Smooth muscle cell (in vitro differentiated cells): ENCODE data around the gene KCTD11. TPM values are rescaled to one million over a fixed set of nuclear protein-coding genes. Genes with fewer than 3 reads are reported as not detected.

Source experiments
- DNase-seq: peaks from one replicate; lab custom pipeline; 2025; ENCODE audit not compliant: unreplicated experiment; lab: John Stamatoyannopoulos, UW
- H2AFZ ChIP-seq: fragments of 200-600 bp; sonication (generic); 2 replicates; pipeline ENCODE4 v1.6.0; 2016; ENCODE audit warnings: antibody characterized with exemption, low read depth, mild to moderate bottlenecking
- H3F3A ChIP-seq: fragments of 200-600 bp; sonication (generic); 2 replicates; pipeline ENCODE4 v1.6.0; 2017; ENCODE audit warnings: antibody characterized with exemption, low read depth
- H3K27ac ChIP-seq: fragments of 200-600 bp; sonication (generic); 2 replicates; pipeline ENCODE4 v1.5.1; 2016; ENCODE audit warnings: low read depth, mild to moderate bottlenecking
- H3K27me3 ChIP-seq: fragments of 200-600 bp; sonication (generic); 2 replicates; pipeline ENCODE4 v1.6.1; 2016; ENCODE audit warnings: low read depth, mild to moderate bottlenecking
- H3K36me3 ChIP-seq: fragments of 200-600 bp; sonication (generic); 2 replicates; pipeline ENCODE4 v1.5.1; 2016; ENCODE audit warnings: low read depth
- H3K4me1 ChIP-seq: fragments of 200-600 bp; sonication (generic); 2 replicates; pipeline ENCODE4 v1.5.1; 2016; ENCODE audit warnings: low read depth
- H3K4me2 ChIP-seq: fragments of 200-600 bp; sonication (generic); 2 replicates; pipeline ENCODE4 v1.6.0; 2016; ENCODE audit warnings: mild to moderate bottlenecking
- H3K4me3 ChIP-seq: fragments of 200-600 bp; sonication (generic); 2 replicates; pipeline ENCODE4 v1.5.1; 2016; ENCODE audit warnings: mild to moderate bottlenecking
- H3K79me2 ChIP-seq: fragments of 200-600 bp; sonication (generic); 2 replicates; pipeline ENCODE4 v1.6.0; 2016; ENCODE audit warnings: low read depth, mild to moderate bottlenecking
- H3K9ac ChIP-seq: fragments of 200-600 bp; sonication (generic); 2 replicates; pipeline ENCODE4 v1.6.0; 2016; ENCODE audit warnings: low read depth
- H3K9me3 ChIP-seq: fragments of 200-600 bp; sonication (generic); replicated peaks from 2 replicates; pipeline ENCODE4 v1.5.1; 2016; ENCODE audit warnings: low read depth
- H4K20me1 ChIP-seq: fragments of 200-600 bp; sonication (generic); 2 replicates; pipeline ENCODE4 v1.6.0; 2016; ENCODE audit warnings: low read depth
- CTCF ChIP-seq: fragments of 200-600 bp; sonication (generic); IDR thresholded peaks from 2 replicates; pipeline ENCODE4 v1.5.1; 2017; ENCODE audit warnings: borderline replicate concordance, mild to moderate bottlenecking, antibody characterized with exemption; ENCODE audit not compliant: insufficient read depth, poor library complexity, severe bottlenecking
- WGBS: methylation state at CpG from one replicate; pipeline ENCODE4 v1.1.7; 2016; ENCODE audit warnings: low lambda C conversion rate; 5-methylcytosine and 5-hydroxymethylcytosine counted together
- polyA plus RNA-seq: library from polyadenylated mRNA; unstranded; fragments of >200 nt; fragmentation: Nextera tagmentation; extraction: Ambion mirVana; gene quantifications from 2 replicates; pipeline ENCODE4 v1.2.1, GENCODE V29; 2016
- total RNA-seq: library from RNA; depleted of rRNA; stranded (reverse); fragments of >200 nt; gene quantifications from 2 replicates; pipeline ENCODE4 v1.2.3, GENCODE V29; 2014

The KCTD11 gene
- total and polyA plus RNA-seq, 2 experiments from 2014 or later, result 33.8 to 34.7 TPM

GRCh38 chr17:7311110-7311705, 40.8 kb upstream of the KCTD11 start:
- H3K27ac ChIP-seq, result peak overlapping the region; percentile 95

GRCh38 chr17:7312432-7313087, 39.4 kb upstream of the KCTD11 start:
- no peak overlapping the region for H3K27ac ChIP-seq
- no peak for TF ChIP-seq CTCF
- peaks cover 70% of the 10 kb centered on the region for H4K20me1 ChIP-seq
- peaks cover 65% of the 10 kb centered on the region for H3K79me2 ChIP-seq
- no peak overlapping the region for H3K4me2 ChIP-seq
- peaks cover 4% of the 10 kb centered on the region for H3K36me3 ChIP-seq
- no peak for DNase-seq
- no peak overlapping the region for H2AFZ ChIP-seq
- H3K4me1 ChIP-seq, result peaks cover 16% of the 10 kb centered on the region
- no peak overlapping the region for H3K9ac ChIP-seq
- H3K4me3 ChIP-seq, result no peak overlapping the region
- H3K27me3 ChIP-seq, result no peaks in the 10 kb centered on the region
- 90% methylated on average over 7 of the region's 7 CpGs for WGBS
- no peaks in the 10 kb centered on the region for H3K9me3 ChIP-seq
- peaks cover 51% of the 10 kb centered on the region for H3F3A ChIP-seq

More at GRCh38 chr17:7311110-7311705, 40.8 kb upstream of the KCTD11 start:
- Histone ChIP-seq H4K20me1 (peaks cover 70% of the 10 kb centered on the region), H3K4me2 (no peak overlapping the region), H3K4me1 (peaks cover 16% of the 10 kb centered on the region), H3K27me3 (no peaks in the 10 kb centered on the region), H2AFZ (no peak overlapping the region), H3K4me3 (no peak overlapping the region), H3K36me3 (peaks cover 4% of the 10 kb centered on the region), H3K9ac (no peak overlapping the region), H3K79me2 (peaks cover 66% of the 10 kb centered on the region), H3F3A (peaks cover 47% of the 10 kb centered on the region), H3K9me3 (no peaks in the 10 kb centered on the region)
- DNase-seq, result no peak
- no peak for TF ChIP-seq CTCF
- WGBS, result 93% methylated on average over 7 of the region's 7 CpGs

GRCh38 chr17:7313088-7313889, 38.7 kb upstream of the KCTD11 start:
- H3K9ac ChIP-seq, result no peak overlapping the region
- no peaks in the 10 kb centered on the region for H3K9me3 ChIP-seq
- no peak overlapping the region for H3K4me3 ChIP-seq
- peaks cover 66% of the 10 kb centered on the region for H4K20me1 ChIP-seq
- H3K36me3 ChIP-seq, result peaks cover 4% of the 10 kb centered on the region
- DNase-seq, result no peak
- peak overlapping the region; percentile 63 for H3K27ac ChIP-seq
- peaks cover 58% of the 10 kb centered on the region for H3K79me2 ChIP-seq
- no peak overlapping the region for H2AFZ ChIP-seq
- no peaks in the 10 kb centered on the region for H3K27me3 ChIP-seq
- 94% methylated on average over 7 of the region's 7 CpGs for WGBS
- TF ChIP-seq CTCF, result no peak
- H3K4me1 ChIP-seq, result peaks cover 16% of the 10 kb centered on the region
- peaks cover 49% of the 10 kb centered on the region for H3F3A ChIP-seq
- H3K4me2 ChIP-seq, result peak overlapping the region; percentile 98
